ENCODE measurements around the gene NOTCH4. TPM values are rescaled to one million over a fixed set of nuclear protein-coding genes. Genes with fewer than 3 reads are reported as not detected.
"Not testable (repeated sequence)": the region's sequence is repeated elsewhere in the genome, so short reads cannot be mapped to it uniquely, and the experiment has no call there.

The NOTCH4 gene
- total RNA-seq, 1 experiment from 2014 or later = 5.7 TPM

DNA sequence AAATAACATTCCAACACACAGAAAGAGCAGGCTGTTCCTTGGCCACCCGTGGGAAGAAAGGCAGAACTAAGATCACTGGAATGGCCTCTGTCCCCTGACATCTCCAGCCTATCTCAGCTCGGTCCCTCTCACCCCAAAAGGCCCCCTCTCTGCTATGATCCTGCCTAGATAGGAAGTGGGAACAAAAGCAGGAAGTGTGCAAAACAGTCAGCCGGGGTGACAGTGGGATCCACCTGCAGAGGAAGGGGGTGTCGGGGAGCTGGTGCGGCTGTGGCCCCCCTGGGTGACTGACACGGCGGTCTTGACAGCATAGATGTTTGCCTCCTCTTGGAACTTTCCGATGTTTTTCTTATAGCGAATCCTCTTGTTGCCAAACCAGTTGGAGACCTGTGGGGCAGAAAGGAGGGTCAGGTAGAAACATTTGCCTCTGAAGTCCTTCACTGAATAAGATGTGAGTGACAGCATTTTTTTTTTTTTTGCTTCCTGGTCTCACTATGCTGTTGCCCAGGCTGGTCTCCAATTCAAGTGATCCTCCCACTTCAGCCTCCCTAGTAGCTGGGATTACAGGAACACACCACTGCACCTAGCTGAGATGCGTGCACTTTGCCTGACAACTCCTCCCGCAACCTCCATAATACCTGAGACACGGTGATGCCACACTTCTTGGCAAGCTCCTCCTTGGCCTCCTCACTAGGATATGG lies 36.7 kb downstream of the NOTCH4 start:
- TF ChIP-seq CTCF (IDR thresholded peaks at IDR 0.05; ENCODE audit: unreplicated experiment) = no peak
- H3K4me1 Mint-ChIP-seq (ENCODE audit: low read depth, unreplicated experiment) = peaks cover 22% of the 10 kb centered on the region
- H3K27ac Mint-ChIP-seq (ENCODE audit: unreplicated experiment) = peak overlapping the region; percentile 55

DNA sequence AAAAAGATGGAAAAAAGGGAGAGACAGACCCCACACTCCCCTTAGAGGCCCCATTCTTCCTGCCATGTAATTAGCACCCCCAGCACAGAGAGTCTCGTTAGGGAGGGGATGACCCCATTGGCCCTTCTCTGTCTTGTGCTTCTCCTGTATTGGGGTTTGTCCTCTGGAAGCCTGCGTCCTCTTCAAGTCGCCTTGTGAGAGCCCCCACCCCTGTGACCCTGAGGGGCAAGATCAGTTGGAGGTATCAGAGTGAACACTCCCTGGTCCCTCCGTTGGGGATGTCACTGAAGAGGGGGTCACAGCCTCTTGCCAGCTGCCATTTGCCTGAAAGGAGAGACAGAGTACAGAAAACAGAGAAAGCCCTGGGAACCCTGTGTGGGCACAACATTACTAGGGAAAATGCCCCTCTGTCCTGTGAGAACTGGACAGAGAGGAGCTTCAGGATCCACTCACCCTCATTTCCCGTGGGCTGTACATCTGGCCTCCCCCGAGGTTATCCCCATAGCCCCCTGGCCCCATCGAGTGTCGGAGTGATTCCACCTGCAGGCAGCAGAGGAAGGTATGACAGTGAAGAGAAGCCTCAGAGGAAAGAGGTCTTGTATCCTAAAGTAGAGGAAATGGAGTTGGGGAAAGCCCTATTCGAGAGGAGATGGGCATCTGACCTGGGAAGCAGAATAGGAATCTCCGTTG lies 37.6 kb downstream of the NOTCH4 start:
- CTCF ChIA-PET = interaction anchor here (0.9 to 1.0 kb wide), 2 partner anchors 9 kb away, joined by 3 to 4 read pairs; no protein-coding TSS in a partner anchor
- H3K27me3 Mint-ChIP-seq (ENCODE audit: unreplicated experiment); H3K9me3 Mint-ChIP-seq (ENCODE audit: low read depth, unreplicated experiment); H3K4me3 Mint-ChIP-seq (ENCODE audit: low read depth, unreplicated experiment); DNase-seq; intact Hi-C loops (cut with micrococcal nuclease; ENCODE audit: unreplicated experiment); BruUV-seq (replicated peaks): not testable (repeated sequence)
- peak overlapping the region; percentile 12 for H3K27ac Mint-ChIP-seq (ENCODE audit: unreplicated experiment)
- H3K4me1 Mint-ChIP-seq (ENCODE audit: low read depth, unreplicated experiment) = peaks cover 22% of the 10 kb centered on the region
- peaks cover 73% of the 10 kb centered on the region for H3K36me3 Mint-ChIP-seq (ENCODE audit: insufficient read depth, unreplicated experiment)

More for the DNA sequence above, 36.7 kb downstream of the NOTCH4 start:
- no peaks in the 10 kb centered on the region for H3K27me3 Mint-ChIP-seq (ENCODE audit: unreplicated experiment)
- DNase-seq = no peak
- intact Hi-C loops (cut with micrococcal nuclease; ENCODE audit: unreplicated experiment) = no loop called here
- CTCF ChIA-PET = interaction anchor here (0.9 kb wide), 1 partner anchor 8 kb away, joined by 3 read pairs; no protein-coding TSS in a partner anchor
- peak overlapping the region; percentile 15 for H3K4me3 Mint-ChIP-seq (ENCODE audit: low read depth, unreplicated experiment)
- BruUV-seq (replicated peaks) = no TSS peak
- no peaks in the 10 kb centered on the region for H3K9me3 Mint-ChIP-seq (ENCODE audit: low read depth, unreplicated experiment)
- H3K36me3 Mint-ChIP-seq (ENCODE audit: insufficient read depth, unreplicated experiment) = peaks cover 79% of the 10 kb centered on the region

DNA sequence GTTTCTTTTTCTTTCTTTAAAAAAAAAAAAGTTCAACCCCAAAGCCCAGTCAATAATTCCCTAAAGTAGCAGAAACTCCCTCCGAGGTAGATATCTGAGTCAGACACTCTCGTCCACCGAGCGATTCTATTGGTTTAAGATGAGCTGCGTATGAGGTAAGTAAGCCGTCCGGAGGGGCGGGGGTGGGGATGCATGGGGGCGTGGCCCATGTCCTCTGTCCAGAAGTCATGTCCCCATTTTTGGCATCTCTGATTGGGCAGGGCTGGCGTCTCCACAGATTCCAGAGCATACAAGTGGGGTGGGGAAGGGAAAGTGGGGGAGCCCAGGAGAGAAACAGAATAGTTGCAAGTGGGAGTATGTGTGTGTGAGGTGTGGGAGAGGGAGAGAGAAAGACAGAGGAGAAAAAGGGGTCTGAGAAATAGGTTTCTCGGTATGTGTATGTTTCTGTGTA lies 38.2 kb downstream of the NOTCH4 start:
- H3K9me3 Mint-ChIP-seq (ENCODE audit: low read depth, unreplicated experiment); H3K27me3 Mint-ChIP-seq (ENCODE audit: unreplicated experiment); intact Hi-C loops (cut with micrococcal nuclease; ENCODE audit: unreplicated experiment); H3K4me3 Mint-ChIP-seq (ENCODE audit: low read depth, unreplicated experiment); BruUV-seq (replicated peaks): not testable (repeated sequence)
- H3K36me3 Mint-ChIP-seq (ENCODE audit: insufficient read depth, unreplicated experiment) = peaks cover 77% of the 10 kb centered on the region
- CTCF ChIA-PET = interaction anchor here (0.6 to 1.0 kb wide), 2 partner anchors 10 to 784 kb away, joined by 3 to 4 read pairs; no protein-coding TSS in a partner anchor
- peak overlapping the region; percentile 12 for H3K27ac Mint-ChIP-seq (ENCODE audit: unreplicated experiment)
- peak; percentile 43 for DNase-seq
- H3K4me1 Mint-ChIP-seq (ENCODE audit: low read depth, unreplicated experiment) = peaks cover 22% of the 10 kb centered on the region

DNA sequence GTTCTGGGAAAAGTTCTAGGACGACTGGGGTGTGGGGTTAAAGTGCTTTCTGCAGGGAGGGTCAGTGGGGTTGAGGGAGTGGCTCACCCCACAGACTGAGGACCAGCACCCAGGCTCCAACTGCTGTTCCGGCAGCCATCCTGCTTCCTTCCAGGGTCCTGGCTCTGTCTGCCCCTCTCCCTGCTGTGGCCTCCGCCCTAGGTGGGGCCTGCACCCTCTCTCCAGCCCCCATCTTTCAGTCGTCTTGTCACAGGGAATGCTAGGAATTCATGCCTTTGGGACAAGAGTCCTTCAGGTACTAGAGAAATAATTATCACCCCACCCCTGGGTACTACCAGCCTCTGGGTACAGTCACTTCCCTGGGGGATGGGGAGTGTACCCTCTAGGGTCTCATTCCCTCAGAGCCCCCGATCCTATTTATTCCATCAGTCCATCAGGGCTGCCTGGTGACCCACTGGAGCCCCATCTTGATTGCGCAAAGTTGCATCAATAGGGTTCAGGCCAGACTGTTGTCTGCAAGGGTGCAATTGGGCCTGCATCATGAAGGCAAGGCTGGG lies 39.7 kb downstream of the NOTCH4 start, which contains the start of gene AGER:
TSS of gene AGER (minus strand) at position 170 of the 557 bp plus-strand sequence. CDS start at position 139, 31 bp downstream.
- Mint-ChIP-seq H3K4me3 (ENCODE audit: low read depth, unreplicated experiment) (no peak within 1 kb of the TSS), H3K9me3 (ENCODE audit: low read depth, unreplicated experiment) (no peaks in the 10 kb centered on the region), H3K27ac (ENCODE audit: unreplicated experiment) (no peak within 1 kb of the TSS), H3K36me3 (ENCODE audit: insufficient read depth, unreplicated experiment) (peaks cover 76% of the 10 kb centered on the region), H3K27me3 (ENCODE audit: unreplicated experiment) (no peaks in the 10 kb centered on the region), H3K4me1 (ENCODE audit: low read depth, unreplicated experiment) (peaks cover 22% of the 10 kb centered on the region)
- TF ChIP-seq CTCF (IDR thresholded peaks at IDR 0.05; ENCODE audit: unreplicated experiment) = no peak
- no peak for DNase-seq
- no TSS peak for BruUV-seq (replicated peaks)
- CTCF ChIA-PET = no interaction called here
- intact Hi-C loops (cut with micrococcal nuclease; ENCODE audit: unreplicated experiment) = no loop called here

DNA sequence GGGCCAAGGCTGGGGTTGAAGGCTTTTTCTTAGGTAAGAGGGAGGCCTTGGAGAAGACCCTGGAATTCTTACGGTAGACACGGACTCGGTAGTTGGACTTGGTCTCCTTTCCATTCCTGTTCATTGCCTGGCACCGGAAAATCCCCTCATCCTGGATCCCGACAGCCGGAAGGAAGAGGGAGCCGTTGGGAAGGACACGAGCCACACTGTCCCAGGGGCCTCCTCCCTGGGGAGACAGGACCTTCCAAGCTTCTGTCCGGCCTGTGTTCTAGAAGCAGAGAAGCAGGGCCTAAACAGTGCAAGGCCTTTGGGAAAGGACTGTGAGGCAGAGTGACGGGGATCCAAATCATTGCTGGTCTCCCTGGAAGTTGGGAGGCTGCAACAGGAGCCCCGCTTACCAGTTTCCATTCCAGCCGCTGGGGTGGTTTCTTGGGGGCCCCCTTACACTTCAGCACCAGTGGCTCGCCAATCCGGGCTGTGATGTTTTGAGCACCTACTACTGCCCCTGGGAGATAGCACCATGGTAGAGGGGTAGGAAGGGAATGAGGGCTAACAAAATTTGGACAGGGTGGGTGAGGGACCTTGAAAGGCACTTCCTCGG lies 40.3 kb downstream of the NOTCH4 start:
- intact Hi-C loops (cut with micrococcal nuclease; ENCODE audit: unreplicated experiment) = no loop called here
- no peak for DNase-seq
- no peak overlapping the region for H3K27ac Mint-ChIP-seq (ENCODE audit: unreplicated experiment)
- H3K4me3 Mint-ChIP-seq (ENCODE audit: low read depth, unreplicated experiment) = no peak overlapping the region
- H3K27me3 Mint-ChIP-seq (ENCODE audit: unreplicated experiment) = no peaks in the 10 kb centered on the region
- no TSS peak for BruUV-seq (replicated peaks)
- CTCF ChIA-PET = no interaction called here
- peaks cover 22% of the 10 kb centered on the region for H3K4me1 Mint-ChIP-seq (ENCODE audit: low read depth, unreplicated experiment)
- no peaks in the 10 kb centered on the region for H3K9me3 Mint-ChIP-seq (ENCODE audit: low read depth, unreplicated experiment)
- H3K36me3 Mint-ChIP-seq (ENCODE audit: insufficient read depth, unreplicated experiment) = peaks cover 76% of the 10 kb centered on the region
- TF ChIP-seq CTCF (IDR thresholded peaks at IDR 0.05; ENCODE audit: unreplicated experiment) = no peak

Measured in Calu3 (cell line).